Activated CD8-positive, alpha-beta memory T cell treated with anti-CD3 and anti-CD28 coated beads for 1 hour (primary cell): ENCODE data around the gene MED7.

Experiments
- DNase-seq, 2 donors: peaks; one replicate each; pipeline ENCODE4 v3.0.0-alpha.2; 2020; ENCODE audit warnings: low read depth in 1 of 2; ENCODE audit errors: extremely low read depth in 1 of 2

Gene MED7

DNA sequence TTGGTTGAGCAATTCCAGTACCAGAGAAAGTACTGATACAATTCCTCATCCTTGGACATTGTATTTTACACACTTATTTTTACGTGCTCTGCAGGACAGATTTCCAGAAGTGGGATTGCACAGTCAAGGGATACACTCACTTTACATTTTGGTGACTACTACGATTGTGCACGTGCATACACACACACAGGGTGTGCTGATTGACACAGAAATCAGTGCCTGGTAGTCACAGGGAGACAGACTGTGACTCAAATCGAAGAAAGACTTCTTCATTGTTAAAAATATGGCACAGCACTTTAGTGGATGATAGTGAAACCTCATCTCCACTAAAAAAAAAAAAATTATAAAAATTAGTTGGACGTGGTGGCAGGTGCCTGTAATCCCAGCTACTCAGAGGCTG, 21.9 kb upstream of the MED7 start:
- no peak for DNase-seq

DNA sequence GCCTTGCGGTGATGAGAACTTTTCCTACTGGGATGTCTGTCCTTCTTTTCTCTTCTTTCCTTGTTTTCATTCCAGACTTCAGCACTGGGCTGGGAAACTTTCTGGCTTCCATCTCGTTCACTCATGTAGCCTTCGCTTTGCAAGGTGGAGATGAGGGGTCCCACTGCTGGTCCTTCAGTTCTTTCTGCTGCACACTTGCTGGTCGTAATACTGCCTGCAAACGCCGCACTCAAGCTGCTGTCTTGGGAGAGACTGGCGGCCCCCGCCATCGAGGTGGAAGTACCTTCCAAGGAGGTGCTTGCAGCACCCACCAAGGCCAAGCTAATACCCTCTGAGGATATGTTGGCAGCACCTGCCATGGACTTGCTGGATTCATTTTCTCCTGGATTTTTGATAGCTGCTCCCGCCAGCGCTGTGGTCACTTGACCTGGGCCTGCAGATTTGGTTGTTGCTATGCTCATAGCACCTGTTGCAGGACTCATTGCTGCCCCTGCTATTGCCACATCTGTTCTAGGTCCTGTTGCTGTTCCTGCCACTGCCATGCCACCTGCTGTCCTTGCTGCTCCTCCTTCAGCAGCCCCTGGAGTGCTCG, 20.4 kb upstream of the MED7 start:
- no peak for DNase-seq

DNA sequence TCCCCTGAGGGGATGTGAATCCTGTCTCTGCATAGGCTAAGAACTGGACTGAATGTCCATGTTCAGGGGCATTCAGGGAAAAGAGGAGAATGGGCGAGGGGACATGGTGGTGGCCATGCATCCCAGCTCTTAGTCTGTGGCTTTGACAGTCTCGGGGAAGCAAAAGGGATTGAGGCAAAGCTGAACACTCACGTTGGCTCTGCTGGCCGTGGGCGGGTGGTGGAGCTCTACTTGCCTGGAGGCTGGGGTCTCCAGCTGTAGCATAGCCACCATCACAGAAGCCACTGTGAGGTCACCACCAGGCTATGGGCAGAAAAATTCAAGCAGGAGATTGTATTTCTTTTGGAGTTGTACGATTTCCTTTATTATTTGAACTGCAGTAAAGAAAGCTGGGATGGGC, 19.3 kb upstream of the MED7 start:
- DNase-seq: no peak

DNA sequence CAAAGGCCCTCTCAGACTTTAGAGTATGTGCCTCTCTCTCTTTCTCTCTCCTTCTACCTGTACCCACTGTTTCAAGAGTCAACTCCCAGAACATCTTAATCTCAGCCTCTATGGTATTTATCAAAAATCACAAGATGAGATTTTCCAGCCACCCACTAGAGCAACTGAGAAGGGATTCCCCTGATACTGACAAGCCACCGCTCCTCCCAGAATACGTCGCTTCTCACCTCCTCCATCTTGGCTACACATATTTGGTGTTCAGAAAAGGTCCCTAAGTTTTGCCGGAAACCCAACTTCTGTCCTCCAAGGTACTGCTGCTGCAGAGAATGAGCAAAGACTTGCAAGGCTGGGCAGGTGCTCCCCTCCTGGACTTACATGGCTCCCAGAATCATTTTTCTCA, 17.3 kb upstream of the MED7 start:
- no peak for DNase-seq

DNA sequence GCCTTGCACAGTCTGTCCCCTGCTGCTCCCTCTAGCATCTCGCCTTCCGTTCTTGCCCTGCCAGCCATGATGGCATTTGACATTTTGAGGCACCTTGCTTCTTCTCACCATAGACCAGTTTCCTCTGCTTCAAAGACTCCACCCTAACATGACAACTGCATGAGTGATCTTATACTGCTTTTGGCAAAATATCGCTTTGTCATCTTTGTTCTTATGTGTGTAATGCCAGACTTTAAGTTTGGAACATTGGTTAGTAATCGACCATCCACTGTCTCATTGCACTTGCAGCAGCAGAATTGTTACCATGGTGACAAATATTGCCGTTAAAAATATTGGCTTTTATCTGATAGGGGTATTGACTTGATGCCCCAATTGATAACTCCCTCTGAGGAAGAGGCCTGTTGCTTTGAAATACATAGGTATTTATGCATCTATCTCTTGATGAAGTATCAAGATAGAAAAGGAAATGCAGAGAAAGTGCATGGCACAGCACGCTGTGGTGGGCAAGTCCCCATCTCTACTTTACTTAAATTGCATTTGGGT, 16.6 kb upstream of the MED7 start:
- DNase-seq: no peak

DNA sequence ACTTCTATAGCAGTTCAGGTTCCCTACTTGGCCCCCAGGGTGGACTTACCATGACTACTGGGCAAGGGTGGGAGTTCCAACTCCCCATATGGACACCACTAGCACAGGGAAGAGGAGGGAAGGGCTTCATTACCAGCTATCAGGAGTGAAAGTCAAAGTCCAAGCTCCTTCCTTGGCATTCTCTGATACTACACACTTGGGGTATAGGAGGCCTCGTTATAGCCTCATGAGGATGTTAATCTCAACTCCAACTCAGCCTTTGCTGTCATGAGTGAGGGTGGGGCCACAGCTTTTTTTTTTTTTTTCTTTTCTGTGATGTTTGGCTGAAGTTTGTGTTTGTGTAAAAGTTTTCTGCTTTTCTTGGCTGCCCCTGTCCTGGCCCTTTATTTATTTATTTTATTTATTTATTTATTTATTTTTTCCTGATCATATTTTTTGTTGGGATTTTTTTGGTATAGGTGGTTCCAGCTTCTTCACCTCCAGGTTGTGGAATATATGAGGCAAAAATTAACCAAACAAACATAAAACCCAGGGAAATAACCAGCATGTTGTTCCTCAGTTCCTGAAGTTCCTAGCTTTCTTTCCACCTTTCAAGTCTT, 14.7 kb upstream of the MED7 start:
- DNase-seq: no peak

DNA sequence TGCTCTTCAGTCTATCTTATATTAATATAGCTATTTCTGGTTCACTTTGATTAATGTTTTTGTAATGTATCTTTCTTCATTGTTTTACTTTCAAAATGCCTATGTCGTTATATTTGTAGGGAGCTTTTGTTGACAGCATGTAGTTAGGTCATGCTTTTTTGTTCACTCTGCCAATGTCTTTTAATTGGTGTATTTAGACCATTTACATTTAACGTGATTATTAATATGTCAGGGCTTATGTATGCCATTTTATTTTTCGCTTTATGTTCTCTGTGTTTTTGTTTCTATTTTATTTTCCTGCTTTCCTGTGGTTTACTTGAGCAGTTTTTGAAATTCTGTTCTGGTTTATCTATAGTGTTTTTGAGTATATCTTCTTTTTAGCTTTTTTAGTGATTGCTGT, 12.6 kb upstream of the MED7 start:
- DNase-seq: no peak

DNA sequence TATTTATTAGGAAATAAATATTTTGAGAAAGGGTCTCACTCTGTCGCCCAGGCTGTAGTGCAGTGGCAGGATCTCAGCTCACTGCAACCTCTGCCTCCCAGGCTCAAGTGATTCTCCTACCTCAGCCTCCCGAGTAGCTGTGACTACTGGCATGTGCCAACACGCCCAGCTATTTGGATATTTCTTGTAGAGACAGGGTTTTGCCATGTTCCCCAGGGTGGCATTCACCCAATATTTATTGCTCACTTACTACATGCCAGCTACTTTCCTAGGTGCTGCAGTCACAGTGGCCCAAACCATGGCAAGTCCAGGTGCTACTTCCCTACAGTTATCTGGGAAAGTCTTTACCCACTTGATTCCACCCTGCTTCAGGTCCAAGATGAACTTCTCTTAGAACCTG, 8.3 kb upstream of the MED7 start:
- DNase-seq: no peak

DNA sequence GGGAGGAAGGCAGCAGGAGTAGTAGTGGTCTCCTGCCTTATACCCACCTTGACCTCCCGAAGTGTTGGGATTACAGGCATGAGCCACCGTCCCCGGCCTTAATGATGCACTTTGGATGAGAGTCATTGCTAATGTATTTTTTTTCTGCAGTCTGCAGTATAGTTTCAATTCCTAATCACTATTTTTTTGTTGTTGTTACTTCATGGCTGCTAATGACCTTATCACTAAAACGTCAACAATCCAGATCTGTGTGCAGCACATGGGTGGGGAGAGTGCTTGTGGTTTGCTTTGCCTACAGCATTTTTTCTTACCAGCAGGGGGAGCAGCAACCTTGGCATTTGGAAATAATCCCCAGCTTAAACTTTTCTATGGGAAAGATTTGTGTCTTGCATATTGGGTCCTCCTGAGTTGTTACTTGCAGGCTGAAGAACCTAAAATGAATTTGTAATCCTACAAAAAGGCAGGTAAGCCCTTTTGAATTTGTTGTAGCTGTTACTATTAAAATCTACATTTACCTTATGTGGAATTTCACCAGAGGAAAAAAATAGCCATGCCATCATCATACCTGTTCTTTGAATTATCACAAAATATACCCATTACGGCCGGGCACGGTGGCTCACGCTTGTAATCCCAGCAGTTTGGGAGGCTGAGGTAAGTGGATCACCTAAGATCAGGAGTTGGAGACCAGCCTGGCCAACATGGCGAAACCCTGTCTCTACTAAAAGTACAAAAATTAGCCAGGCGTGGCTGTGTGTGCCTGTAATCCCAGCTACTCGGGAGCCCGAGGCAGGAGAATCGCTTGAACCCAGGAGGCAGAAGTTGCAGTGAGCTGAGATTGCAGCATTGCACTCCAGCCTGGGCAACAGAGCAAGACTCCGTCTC, 6.3 kb upstream of the MED7 start:
- DNase-seq: peak; percentile 62 to 63

DNA sequence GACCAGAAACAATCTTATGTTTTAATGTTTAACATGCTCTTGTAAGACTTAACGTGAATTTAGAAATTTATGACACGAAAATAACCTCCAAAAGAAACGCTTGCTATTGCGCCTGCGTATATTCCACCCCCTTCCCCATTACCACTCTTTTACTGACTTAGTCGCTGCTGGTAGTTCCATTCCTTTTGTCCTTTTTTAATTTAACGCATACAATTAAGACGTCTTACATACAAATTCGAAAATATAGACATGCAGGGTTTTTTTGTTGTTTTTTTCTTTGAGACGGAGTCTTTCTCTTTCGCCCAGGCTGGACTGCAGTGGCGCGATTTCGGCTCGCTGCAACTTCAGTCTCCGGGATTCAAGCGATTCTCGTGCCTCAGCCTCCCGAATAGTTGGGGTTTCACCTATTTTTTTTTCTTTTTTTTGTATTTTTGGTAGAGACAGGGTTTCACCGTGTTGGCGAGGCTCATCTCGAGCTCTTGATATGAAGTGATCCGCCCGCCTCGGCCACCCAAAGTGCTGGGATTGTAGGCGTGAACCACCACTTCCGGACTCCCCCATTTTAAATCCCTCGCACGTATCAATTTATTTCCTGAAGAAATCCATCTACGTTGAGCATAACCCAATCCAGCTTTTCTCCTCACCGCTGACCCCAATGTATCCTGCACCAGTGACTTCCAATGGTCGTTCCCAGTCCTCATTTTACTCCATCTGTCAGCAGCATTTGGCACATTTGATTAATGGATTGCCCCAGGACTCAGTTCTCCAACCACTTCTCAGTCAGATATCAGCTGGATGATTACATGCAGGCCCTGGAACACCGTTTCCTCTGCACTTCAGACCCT, 684 bp upstream of the MED7 start:
- no peak for DNase-seq

DNA sequence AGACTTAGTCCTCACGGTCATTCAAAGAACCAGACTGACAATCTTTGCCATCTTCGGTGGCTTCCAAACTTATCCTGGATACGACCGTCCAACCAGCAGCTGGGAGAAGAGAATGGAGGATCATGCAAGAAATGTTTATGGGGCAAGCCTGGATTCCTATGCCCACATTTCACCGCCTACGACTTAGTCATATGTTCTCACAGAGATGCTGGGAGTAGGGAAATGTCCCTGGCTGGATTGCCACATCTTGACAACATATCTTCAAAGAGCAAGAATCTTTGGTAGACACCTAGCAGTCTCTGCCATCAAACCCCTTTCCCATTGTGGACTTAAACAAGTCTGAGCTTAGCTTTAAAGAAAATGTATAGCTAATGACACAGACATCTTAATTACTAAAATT, 5.0 kb downstream of the MED7 start:
- no peak for DNase-seq

DNA sequence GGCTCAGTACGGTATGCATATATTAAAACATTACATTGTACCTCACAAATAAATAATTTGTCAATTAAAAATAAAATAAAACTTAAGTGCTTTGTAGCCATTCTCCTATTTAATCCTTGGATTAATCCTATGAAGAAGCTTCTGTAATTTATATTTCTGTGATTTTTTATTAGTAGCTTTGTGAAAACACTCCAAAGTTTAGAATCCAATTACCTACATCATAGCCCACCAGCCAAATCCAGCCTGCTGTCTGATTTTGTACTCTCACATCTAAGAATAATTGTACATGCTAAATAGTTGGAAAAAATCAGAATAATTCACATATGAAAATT, 10.4 kb downstream of the MED7 start:
- DNase-seq: no peak

DNA sequence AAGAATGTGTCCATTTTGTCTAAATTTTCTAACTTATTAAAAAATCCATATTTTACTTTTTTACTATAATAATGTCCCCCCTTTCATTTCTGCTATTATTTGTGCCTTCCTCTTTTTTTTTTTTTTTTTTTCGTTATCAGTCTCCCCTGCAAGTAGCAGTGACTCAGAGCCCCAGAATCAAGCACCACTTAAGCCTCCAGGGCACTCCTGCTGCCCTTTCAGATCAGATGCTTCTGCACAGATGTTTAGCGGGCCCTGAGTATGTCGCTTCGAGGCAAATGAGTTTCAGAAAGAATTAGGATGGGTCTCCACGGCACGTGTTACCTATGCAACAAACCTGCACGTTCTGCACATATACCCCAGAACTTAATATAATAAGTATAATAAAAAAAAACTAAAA, 11.7 kb downstream of the MED7 start:
- DNase-seq: no peak

DNA sequence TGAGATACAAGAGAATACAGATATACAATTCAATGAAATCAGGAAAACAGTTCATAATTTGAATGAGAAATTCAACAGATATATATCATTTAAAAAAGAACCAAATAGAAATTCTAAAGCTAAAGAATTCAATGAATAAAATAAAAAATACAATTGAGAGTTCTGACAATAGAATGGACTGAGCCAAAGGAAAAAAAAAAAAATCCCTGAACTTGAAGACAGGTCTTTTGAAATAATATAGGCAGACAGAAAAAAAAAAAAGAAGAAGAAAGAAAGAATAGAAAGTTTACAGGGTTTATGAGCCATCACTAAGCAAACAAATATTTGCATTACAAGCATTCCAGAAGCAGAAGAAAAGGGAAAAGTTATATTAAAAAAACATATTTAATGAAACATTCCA, 21.0 kb downstream of the MED7 start:
- DNase-seq: no peak

DNA sequence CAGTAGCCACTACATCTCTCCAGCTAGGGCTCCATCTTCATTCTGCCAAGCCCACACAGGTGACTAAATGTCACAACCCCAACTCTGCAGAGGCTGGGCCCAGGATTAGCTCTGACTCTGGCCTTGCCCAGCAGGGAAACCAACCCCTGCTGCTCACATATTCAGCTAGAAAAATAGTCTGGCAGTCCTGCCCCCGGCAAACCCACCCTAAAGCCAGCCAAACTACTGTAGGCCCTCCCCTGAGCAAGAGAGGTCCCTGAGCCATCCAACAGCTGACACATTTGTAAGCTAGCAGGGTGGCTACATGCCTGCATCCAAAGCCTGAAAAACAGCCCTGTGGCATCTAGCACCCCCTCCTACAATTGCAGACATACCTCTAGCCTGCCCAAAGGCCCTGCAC, 22.6 kb downstream of the MED7 start:
- DNase-seq: no peak

DNA sequence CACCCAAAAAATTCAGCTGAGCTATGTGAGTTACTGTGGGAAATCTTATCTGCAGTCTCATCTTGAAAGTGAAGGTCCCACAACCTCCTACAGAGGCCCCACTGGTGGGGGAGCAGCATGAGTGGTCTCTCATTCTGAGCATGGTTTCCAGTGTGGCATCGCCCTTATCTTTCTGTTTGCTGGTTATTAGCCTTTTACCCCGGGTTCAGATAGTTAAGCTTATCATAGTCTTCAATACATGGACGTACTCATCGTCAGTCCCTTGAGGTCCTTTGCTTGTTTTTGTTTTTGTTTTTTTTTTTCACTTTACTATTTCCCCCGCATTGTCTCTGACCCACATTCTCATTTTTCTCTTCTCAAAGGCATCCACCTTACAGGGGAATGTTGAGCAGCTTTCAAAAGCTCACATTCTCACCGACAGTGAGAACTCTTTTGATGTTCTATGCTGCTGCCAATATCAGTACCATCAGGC, 26.1 kb downstream of the MED7 start:
- no peak for DNase-seq

DNA sequence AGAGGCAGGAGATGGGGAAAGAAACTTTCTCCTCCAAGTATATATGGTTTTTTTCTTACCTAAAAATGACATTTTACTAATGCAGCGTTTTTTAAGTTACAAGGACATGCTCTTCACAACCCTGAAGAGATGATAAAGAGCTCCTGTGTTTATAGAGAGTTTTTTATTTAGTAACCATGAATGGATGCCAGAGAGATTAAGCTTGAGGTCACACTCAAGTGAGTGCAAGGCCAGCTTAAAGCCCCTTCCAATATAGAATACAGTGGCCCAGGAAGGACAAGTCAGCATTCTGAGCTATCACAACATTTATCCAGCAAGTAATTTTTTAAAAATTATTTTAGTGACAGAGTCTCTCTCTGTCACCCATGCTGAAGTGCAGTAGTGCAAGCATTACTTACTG, 27.2 kb downstream of the MED7 start:
- DNase-seq: no peak

DNA sequence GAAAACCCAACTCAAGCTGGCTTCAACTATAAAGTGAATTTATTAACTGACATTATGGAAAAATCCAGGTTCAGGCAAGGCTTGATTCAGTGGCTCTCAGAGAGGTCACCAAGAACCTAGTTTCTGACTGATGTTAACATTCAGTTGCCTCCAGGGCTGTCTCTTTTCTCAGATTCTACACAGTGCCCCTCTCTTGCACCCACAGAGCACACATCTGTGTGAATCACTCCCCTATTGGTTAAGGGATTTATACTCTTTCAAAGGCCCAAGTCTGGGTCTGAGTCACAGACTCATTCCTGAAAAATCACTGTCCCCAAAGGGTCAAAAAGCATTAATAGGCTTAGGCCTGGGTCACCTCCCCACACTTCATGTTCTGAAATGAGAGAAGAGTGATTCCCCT, 27.7 kb downstream of the MED7 start:
- DNase-seq: no peak

DNA sequence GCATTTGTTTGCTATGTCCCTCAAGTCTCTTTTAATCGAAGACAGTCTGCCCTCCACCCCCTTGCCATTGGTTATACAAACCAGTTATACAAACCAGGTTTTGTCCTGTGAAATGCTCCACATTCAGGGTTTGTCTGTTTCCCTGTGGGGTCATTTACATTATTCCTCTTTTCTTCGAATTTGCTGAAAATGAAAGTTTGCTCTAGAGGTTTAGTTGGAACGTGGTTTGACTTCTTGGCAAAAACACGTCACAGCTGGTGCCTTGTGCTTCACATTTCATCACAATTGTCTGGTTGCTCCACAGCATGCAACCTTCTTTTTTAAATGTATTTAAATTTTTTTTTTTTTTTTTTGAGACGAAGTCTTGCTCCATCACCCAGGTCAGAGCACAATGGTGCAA, 29.7 kb downstream of the MED7 start:
- no peak for DNase-seq

DNA sequence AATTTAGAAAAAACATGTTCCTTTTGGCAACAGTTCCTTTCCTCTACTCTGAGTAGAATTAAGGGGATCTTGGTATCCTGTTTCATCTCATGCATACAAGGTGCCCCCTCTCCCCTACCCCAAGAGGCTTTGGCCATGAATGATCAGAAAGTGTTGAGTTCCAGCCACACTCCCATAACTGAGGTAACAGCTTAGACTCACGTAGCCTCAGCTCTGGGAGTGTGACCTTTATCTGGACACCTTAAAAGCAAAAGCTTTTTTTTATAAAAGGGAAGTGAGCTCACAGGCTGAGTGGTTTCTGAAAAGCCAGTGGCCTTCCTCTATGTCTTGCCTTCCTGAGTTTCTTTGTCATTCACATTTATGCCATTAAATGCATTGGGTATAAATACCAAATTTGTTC, 32.9 kb downstream of the MED7 start:
- no peak for DNase-seq

DNA sequence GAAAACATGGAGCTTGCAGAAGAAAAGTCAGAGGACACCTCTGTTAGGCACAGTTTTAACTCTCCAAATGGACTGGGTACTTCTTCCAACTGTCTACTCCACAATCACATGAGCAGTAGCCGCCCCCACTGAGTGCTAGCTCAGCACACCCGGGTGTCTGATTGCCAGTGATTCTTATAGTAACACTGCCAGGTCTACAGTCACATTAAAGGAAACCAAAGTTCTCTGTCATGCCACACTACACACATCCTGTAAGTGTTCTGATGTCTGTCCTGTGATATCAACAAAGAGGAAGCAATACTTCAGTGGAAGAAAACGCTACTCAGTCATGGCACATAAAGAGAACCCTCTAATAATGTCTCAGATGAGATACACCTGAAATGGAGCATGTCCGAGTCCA, 33.7 kb downstream of the MED7 start, which contains the start of gene HAVCR2:
TSS of gene HAVCR2 (minus strand) at position 69 of the 400 bp plus-strand sequence. CDS start at position 8, 61 bp downstream.
- DNase-seq: no peak
